KMS-11 (cell line): ENCODE measurements around the gene ALPI.

Experiments used
- H2AFZ ChIP-seq: fragments of 200-600 bp; sonication (generic); 2 replicates; pipeline ENCODE4 v1.6.1; 2016; ENCODE audit warnings: antibody characterized with exemption, mixed run types, low read depth
- H3K27ac ChIP-seq: fragments of 200-600 bp; sonication (generic); 2 replicates; pipeline ENCODE4 v1.6.1; 2016; ENCODE audit warnings: mild to moderate bottlenecking, mixed run types
- H3K27me3 ChIP-seq: fragments of 200-600 bp; sonication (generic); 2 replicates; pipeline ENCODE4 v1.6.1; 2017; ENCODE audit warnings: mild to moderate bottlenecking, low read depth, mixed run types, moderate library complexity; ENCODE audit not compliant: insufficient read depth
- H3K36me3 ChIP-seq: fragments of 200-600 bp; sonication (generic); 2 replicates; pipeline ENCODE4 v1.6.1; 2017; ENCODE audit warnings: mild to moderate bottlenecking, mixed run types; ENCODE audit not compliant: insufficient read depth
- H3K4me1 ChIP-seq: fragments of 200-600 bp; sonication (generic); 2 replicates; pipeline ENCODE4 v1.6.1; 2016; ENCODE audit warnings: mild to moderate bottlenecking, low read depth, mixed run types; ENCODE audit not compliant: poor library complexity, severe bottlenecking
- H3K4me2 ChIP-seq: fragments of 200-600 bp; sonication (generic); 2 replicates; pipeline ENCODE4 v1.7.0; 2016; ENCODE audit warnings: mild to moderate bottlenecking, mixed run types
- H3K4me3 ChIP-seq: fragments of 200-600 bp; sonication (generic); IDR thresholded peaks from 2 replicates; pipeline ENCODE4 v1.6.1; 2017; ENCODE audit warnings: low read depth, low read length, mixed read lengths; ENCODE audit not compliant: insufficient read depth
- H3K79me2 ChIP-seq: fragments of 200-600 bp; sonication (generic); 2 replicates; pipeline ENCODE4 v1.6.1; 2016; ENCODE audit warnings: low read depth, mixed run types; ENCODE audit not compliant: insufficient read depth
- H3K9ac ChIP-seq: fragments of 200-600 bp; sonication (generic); 2 replicates; pipeline ENCODE4 v1.6.1; 2016; ENCODE audit warnings: mild to moderate bottlenecking, mixed run types
- H4K20me1 ChIP-seq: fragments of 200-600 bp; sonication (generic); 2 replicates; pipeline ENCODE4 v1.6.1; 2016; ENCODE audit warnings: mild to moderate bottlenecking, mixed run types; ENCODE audit not compliant: insufficient read depth
- CTCF ChIP-seq: fragments of 200-600 bp; sonication (generic); conservative IDR thresholded peaks from 2 replicates; pipeline ENCODE4 v1.6.1; 2017; ENCODE audit warnings: low read depth, mild to moderate bottlenecking, antibody characterized with exemption, low read length, moderate library complexity, mixed read lengths

Gene ALPI

GRCh38 chr2:232489516-232490220, 33.7 kb downstream of the ALPI start:
- Histone ChIP-seq H3K4me3 (no peak overlapping the region), H3K4me2 (no peak overlapping the region), H3K4me1 (no peaks in the 10 kb centered on the region), H3K27ac (no peak overlapping the region), H3K79me2 (no peaks in the 10 kb centered on the region), H2AFZ (no peak overlapping the region), H3K27me3 (no peaks in the 10 kb centered on the region), H3K9ac (no peak overlapping the region), H3K36me3 (no peaks in the 10 kb centered on the region), H4K20me1 (no peaks in the 10 kb centered on the region)
- TF ChIP-seq CTCF, result no peak

- no peak overlapping the region for H2AFZ ChIP-seq
- H3K27me3 ChIP-seq, result no peaks in the 10 kb centered on the region
- TF ChIP-seq CTCF, result no peak
- no peaks in the 10 kb centered on the region for H4K20me1 ChIP-seq
- no peak overlapping the region for H3K4me3 ChIP-seq
- no peak overlapping the region for H3K4me2 ChIP-seq
- no peak overlapping the region for H3K9ac ChIP-seq
- H3K79me2 ChIP-seq, result no peaks in the 10 kb centered on the region
- H3K27ac ChIP-seq, result no peak overlapping the region
- no peaks in the 10 kb centered on the region for H3K4me1 ChIP-seq
- no peaks in the 10 kb centered on the region for H3K36me3 ChIP-seq
Measured at GRCh38 chr2:232490221-232491138, 34.5 kb downstream of the ALPI start.

GRCh38 chr2:232491139-232491780, 35.3 kb downstream of the ALPI start:
- TF ChIP-seq CTCF, result no peak
- Histone ChIP-seq H3K27ac (no peak overlapping the region), H3K4me2 (no peak overlapping the region), H3K36me3 (no peaks in the 10 kb centered on the region), H3K79me2 (no peaks in the 10 kb centered on the region), H2AFZ (no peak overlapping the region), H3K9ac (no peak overlapping the region), H3K4me3 (no peak overlapping the region), H3K27me3 (no peaks in the 10 kb centered on the region), H3K4me1 (no peaks in the 10 kb centered on the region), H4K20me1 (no peaks in the 10 kb centered on the region)

GRCh38 chr2:232492236-232492848, 36.4 kb downstream of the ALPI start:
- H4K20me1 ChIP-seq, result no peaks in the 10 kb centered on the region
- H3K27me3 ChIP-seq, result no peaks in the 10 kb centered on the region
- H3K79me2 ChIP-seq, result no peaks in the 10 kb centered on the region
- H3K4me3 ChIP-seq, result no peak overlapping the region
- no peak overlapping the region for H3K4me2 ChIP-seq
- H3K4me1 ChIP-seq, result no peaks in the 10 kb centered on the region
- no peak overlapping the region for H3K27ac ChIP-seq
- H3K36me3 ChIP-seq, result no peaks in the 10 kb centered on the region
- H3K9ac ChIP-seq, result no peak overlapping the region
- no peak overlapping the region for H2AFZ ChIP-seq
- TF ChIP-seq CTCF, result no peak
